SU-DHL-6 (cell line): Measurements from ENCODE around the gene IQCF5.
"Not testable (repeated sequence)": the region's sequence is repeated elsewhere in the genome, so short reads cannot be mapped to it uniquely, and the experiment has no call there.

Experiments used
- H2AFZ ChIP-seq: fragments of 200-600 bp; sonication (generic); 2 replicates; pipeline ENCODE4 v1.6.1; 2014; ENCODE audit warnings: low read depth, mild to moderate bottlenecking, moderate library complexity, mixed read lengths, antibody characterized with exemption, low read length; ENCODE audit not compliant: severe bottlenecking
- H3F3A ChIP-seq: fragments of 200-600 bp; shearing (Covaris generic); 2 replicates; pipeline ENCODE4 v1.6.0; 2016; ENCODE audit warnings: antibody characterized with exemption, mild to moderate bottlenecking; ENCODE audit not compliant: insufficient read depth
- H3K27ac ChIP-seq: fragments of 200-600 bp; sonication (generic); 2 replicates; pipeline ENCODE4 v1.5.1; 2016; ENCODE audit warnings: low read depth, mild to moderate bottlenecking, low read length, moderate library complexity, mixed read lengths
- H3K27me3 ChIP-seq: fragments of 200-600 bp; sonication (generic), shearing (Covaris generic); 2 replicates; pipeline ENCODE4 v1.6.0; 2014; ENCODE audit warnings: mild to moderate bottlenecking, low read length
- H3K36me3 ChIP-seq: fragments of 200-600 bp; sonication (generic); 2 replicates; pipeline ENCODE4 v1.6.1; 2014; ENCODE audit warnings: mild to moderate bottlenecking, low read length, mixed read lengths
- H3K4me2 ChIP-seq: fragments of 300-600, 200-600 bp; shearing (Covaris generic), sonication (generic); 2 replicates; pipeline ENCODE4 v1.6.0; 2014; ENCODE audit warnings: low read length, low read depth, mild to moderate bottlenecking; ENCODE audit not compliant: poor library complexity, severe bottlenecking
- H3K4me3 ChIP-seq: fragments of 200-600 bp; sonication (generic); 2 replicates; pipeline ENCODE4 v1.5.1; 2014; ENCODE audit warnings: antibody characterized with exemption, low read length, mild to moderate bottlenecking, mixed read lengths; ENCODE audit not compliant: insufficient read depth, poor library complexity, severe bottlenecking
- H3K79me2 ChIP-seq: fragments of 200-600 bp; sonication (generic); 2 replicates; pipeline ENCODE4 v1.6.1; 2014; ENCODE audit warnings: mild to moderate bottlenecking, low read length, moderate library complexity; ENCODE audit not compliant: insufficient read depth
- H3K9ac ChIP-seq: fragments of 200-600 bp; sonication (generic); 2 replicates; pipeline ENCODE4 v1.7.0; 2014; ENCODE audit warnings: mild to moderate bottlenecking, low read length
- H3K9me2 ChIP-seq: fragments of 200-600 bp; sonication (generic); replicated peaks from 2 replicates; pipeline ENCODE4 v1.6.1; 2014; ENCODE audit warnings: low read length; ENCODE audit not compliant: insufficient read depth
- H3K9me3 ChIP-seq: fragments of 200-600 bp; sonication (generic); 2 replicates; pipeline ENCODE4 v1.6.1; 2014; ENCODE audit warnings: low read length, mixed read lengths; ENCODE audit not compliant: insufficient read depth
- H4K20me1 ChIP-seq: fragments of 200-600 bp; sonication (generic); 2 replicates; pipeline ENCODE4 v1.6.1; 2014; ENCODE audit warnings: low read depth, mild to moderate bottlenecking, antibody characterized with exemption, low read length, moderate library complexity, mixed read lengths
- EZH2phosphoT487 ChIP-seq: fragments of 200-600 bp; sonication (generic), shearing (Covaris generic); conservative IDR thresholded peaks from 2 replicates; pipeline ENCODE4 v1.6.1; 2018; ENCODE audit warnings: mild to moderate bottlenecking, antibody characterized with exemption, low read length, moderate library complexity, mixed read lengths
- TF ChIP-seq, protein P1 (sequence below): fragments of 200-600 bp; sonication (generic); IDR thresholded peaks from one replicate; pipeline ENCODE4 v1.5.1; 2017; ENCODE audit warnings: antibody characterized with exemption, mild to moderate bottlenecking, low read length, moderate library complexity; ENCODE audit not compliant: insufficient read depth, poor library complexity, severe bottlenecking

IQCF5 gene

DNA sequence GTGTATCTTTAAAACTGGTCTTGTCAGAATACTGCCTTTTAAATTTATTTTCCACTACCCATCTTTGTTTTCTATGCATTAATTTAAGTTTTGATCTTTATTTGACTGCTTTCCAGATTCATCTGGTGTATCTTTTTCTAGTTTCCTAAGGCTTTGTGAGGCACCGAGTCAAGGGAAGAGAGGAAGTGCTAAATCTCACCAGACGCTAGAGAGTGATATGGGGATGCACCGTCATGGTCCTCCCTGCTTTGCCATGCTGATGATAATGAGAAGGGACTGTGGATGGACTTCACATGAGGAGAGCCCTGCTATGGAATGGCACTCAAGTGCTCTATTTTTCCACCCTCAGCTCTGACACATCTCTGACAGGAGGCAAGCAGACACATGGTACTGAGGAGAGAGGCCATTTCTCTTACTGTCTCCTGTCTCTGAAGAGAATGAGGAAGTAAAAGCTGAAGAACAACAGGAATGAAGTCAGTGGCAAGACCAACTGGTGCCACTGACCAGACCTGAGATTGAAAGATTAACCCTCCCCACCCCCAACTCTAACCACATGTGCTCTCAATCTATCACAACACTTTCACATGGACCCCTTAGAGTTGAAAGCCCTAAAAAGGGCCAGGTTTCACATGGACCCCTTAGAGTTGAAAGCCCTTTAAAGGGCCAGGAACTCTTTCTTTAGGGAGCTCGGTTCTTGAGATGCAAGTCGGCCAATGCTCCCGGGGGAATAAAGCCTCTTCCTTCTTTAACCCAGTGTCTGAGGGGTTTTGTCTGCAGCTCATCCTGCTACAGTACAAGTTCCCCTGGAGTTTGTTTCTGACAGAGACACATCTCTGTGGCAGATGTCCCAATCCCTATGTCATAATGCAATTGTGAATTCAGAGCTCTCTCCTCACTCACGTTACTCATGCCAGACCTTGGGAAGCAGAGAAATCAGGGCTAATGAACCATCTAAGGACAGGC is 14.4 kb downstream of the IQCF5 start, which contains the start of gene IQCF2:
Gene IQCF2 (plus strand): TSS at position 913 of the 963 bp plus-strand sequence. CDS start 52 bp downstream, outside the sequence.
- Histone ChIP-seq H4K20me1 (no peaks in the 10 kb centered on the region), H3K36me3 (no peaks in the 10 kb centered on the region), H3F3A (no peaks in the 10 kb centered on the region), H3K27me3 (no peaks in the 10 kb centered on the region), H3K9ac (no peak within 1 kb of the TSS), H3K27ac (no peak within 1 kb of the TSS), H3K4me2 (no peak within 1 kb of the TSS), H2AFZ (no peak within 1 kb of the TSS), H3K79me2 (no peaks in the 10 kb centered on the region), H3K9me2 (no peaks in the 10 kb centered on the region), H3K4me3 (no peak within 1 kb of the TSS), H3K9me3 (no peaks in the 10 kb centered on the region)
- TF ChIP-seq EZH2phosphoT487, result no peak
- TF ChIP-seq, protein P1, sequence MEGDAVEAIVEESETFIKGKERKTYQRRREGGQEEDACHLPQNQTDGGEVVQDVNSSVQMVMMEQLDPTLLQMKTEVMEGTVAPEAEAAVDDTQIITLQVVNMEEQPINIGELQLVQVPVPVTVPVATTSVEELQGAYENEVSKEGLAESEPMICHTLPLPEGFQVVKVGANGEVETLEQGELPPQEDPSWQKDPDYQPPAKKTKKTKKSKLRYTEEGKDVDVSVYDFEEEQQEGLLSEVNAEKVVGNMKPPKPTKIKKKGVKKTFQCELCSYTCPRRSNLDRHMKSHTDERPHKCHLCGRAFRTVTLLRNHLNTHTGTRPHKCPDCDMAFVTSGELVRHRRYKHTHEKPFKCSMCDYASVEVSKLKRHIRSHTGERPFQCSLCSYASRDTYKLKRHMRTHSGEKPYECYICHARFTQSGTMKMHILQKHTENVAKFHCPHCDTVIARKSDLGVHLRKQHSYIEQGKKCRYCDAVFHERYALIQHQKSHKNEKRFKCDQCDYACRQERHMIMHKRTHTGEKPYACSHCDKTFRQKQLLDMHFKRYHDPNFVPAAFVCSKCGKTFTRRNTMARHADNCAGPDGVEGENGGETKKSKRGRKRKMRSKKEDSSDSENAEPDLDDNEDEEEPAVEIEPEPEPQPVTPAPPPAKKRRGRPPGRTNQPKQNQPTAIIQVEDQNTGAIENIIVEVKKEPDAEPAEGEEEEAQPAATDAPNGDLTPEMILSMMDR, result no peak

DNA sequence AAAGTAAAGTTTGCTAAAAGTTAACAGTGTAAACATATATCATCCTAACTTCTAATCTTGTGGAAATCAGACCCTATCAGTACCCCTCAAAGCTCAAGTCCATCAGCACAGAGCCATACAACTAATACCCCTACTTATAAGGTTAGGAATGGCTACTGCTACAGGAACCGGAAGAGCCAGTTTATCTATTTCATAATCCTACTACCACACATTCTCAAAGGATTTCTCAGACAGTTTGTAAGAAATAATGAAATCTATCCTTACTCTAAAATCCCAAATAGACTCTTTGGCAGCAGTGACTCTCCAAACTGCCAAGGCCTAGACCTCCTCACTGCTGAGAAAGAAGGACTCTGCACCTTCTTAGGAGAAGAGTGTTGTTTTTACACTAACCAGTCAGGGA is 20.0 kb downstream of the IQCF5 start:
- not testable (repeated sequence) for H3K9me2 ChIP-seq, H3K27ac ChIP-seq, H3K4me2 ChIP-seq, H3K36me3 ChIP-seq, H2AFZ ChIP-seq, H3K9ac ChIP-seq, H3K4me3 ChIP-seq, H4K20me1 ChIP-seq, H3F3A ChIP-seq, H3K79me2 ChIP-seq, H3K27me3 ChIP-seq, H3K9me3 ChIP-seq

DNA sequence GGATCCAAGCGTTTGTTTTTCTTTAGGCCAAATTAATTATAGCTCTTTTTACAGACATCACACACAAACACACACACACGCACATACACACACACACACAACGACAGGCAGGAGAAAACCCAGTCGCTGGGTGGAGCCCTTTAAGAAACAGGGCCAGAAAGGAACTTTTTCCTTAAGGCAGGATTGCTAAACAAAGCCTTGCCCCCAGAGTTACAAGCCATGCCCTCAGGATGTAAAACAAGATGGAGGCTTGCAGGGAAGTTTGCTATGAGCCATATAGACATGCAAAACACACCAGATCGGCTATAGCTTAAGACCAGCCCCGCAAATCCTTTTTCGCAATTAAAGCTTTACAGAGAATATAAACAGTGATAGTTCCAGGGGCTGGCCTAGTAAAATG is 30.3 kb downstream of the IQCF5 start:
- Histone ChIP-seq H3K36me3 (no peaks in the 10 kb centered on the region), H3K27ac (no peak overlapping the region), H3K79me2 (no peaks in the 10 kb centered on the region), H3K4me2 (no peak overlapping the region), H3K4me3 (no peak overlapping the region), H4K20me1 (no peaks in the 10 kb centered on the region), H3K9me2 (no peaks in the 10 kb centered on the region), H3K9ac (no peak overlapping the region), H3K9me3 (no peaks in the 10 kb centered on the region), H3K27me3 (no peaks in the 10 kb centered on the region), H2AFZ (no peak overlapping the region), H3F3A (no peaks in the 10 kb centered on the region)
- TF ChIP-seq, protein P1, result no peak
- no peak for TF ChIP-seq EZH2phosphoT487

DNA sequence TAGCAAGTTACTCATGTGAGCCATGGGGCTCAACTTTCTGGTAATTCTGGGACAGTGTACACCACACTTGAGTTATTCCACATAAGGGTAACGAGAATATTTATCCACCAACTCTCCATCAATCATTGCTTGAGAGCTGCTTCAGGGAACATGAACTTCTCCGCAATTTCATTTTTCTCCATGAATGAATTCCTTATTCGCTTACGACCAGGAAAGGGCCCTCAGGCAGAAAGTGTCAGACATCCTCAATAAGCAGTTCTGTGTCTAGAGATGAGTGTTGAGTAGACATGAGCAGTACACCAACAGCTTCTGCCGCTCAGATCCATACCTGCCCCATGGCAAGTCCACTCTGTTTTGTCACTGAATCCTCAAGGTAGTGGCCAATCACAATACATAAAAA is 38.8 kb downstream of the IQCF5 start:
- Histone ChIP-seq H3K9me3 (no peaks in the 10 kb centered on the region), H2AFZ (no peak overlapping the region), H3K27ac (no peak overlapping the region), H3K79me2 (no peaks in the 10 kb centered on the region), H4K20me1 (no peaks in the 10 kb centered on the region), H3K9me2 (no peaks in the 10 kb centered on the region), H3F3A (no peaks in the 10 kb centered on the region), H3K36me3 (no peaks in the 10 kb centered on the region), H3K27me3 (no peaks in the 10 kb centered on the region), H3K4me3 (no peak overlapping the region), H3K9ac (no peak overlapping the region), H3K4me2 (no peak overlapping the region)
- TF ChIP-seq, protein P1, result no peak
- TF ChIP-seq EZH2phosphoT487, result no peak
